ENCODE measurements around the gene DOCK4.

The DOCK4 gene

GRCh38 chr7:111887734-111888133, 318.5 kb downstream of the DOCK4 start:
- no peak overlapping the region for H3K4me3 Mint-ChIP-seq
- peaks cover 4% of the 10 kb centered on the region for H3K27me3 Mint-ChIP-seq

DNA sequence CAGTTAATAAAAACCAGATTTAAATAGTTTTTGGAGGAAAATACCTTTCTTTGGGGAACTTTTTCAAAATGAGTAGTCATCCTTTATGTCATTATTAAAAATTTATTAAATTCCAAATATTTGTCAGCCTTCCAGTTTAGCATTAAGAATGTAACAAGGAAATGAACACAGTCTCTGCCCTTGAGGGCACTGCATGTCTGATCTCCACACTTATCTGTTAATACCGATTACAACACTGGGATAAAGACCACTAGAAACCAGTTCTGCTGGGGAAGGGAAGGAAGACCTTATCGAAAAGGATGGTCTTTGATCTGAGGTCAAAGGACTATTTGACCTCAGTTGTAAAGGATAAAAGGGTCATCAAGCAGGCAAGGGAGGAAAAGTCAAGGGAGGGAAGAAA, 320.0 kb downstream of the DOCK4 start:
- no peaks in the 10 kb centered on the region for H3K36me3 Mint-ChIP-seq (ENCODE audit: low read depth)

More at GRCh38 chr7:111887734-111888133, 318.5 kb downstream of the DOCK4 start:
- Mint-ChIP-seq H3K27ac (no peak overlapping the region), H3K9me3 (no peaks in the 10 kb centered on the region), H3K4me1 (ENCODE audit: low read depth) (no peaks in the 10 kb centered on the region), H3K36me3 (ENCODE audit: low read depth) (no peaks in the 10 kb centered on the region)
- no peak for DNase-seq

GRCh38 chr7:111883241-111883640, 323.0 kb downstream of the DOCK4 start:
- no peak overlapping the region for H3K27ac Mint-ChIP-seq
- H3K9me3 Mint-ChIP-seq, result peaks cover 3% of the 10 kb centered on the region
- peaks cover 7% of the 10 kb centered on the region for H3K27me3 Mint-ChIP-seq
- no peak for DNase-seq
- H3K4me1 Mint-ChIP-seq (ENCODE audit: low read depth), result no peaks in the 10 kb centered on the region
- H3K4me3 Mint-ChIP-seq, result no peak overlapping the region
- no peaks in the 10 kb centered on the region for H3K36me3 Mint-ChIP-seq (ENCODE audit: low read depth)

More for the DNA sequence above, 320.0 kb downstream of the DOCK4 start:
- DNase-seq, result no peak
- Mint-ChIP-seq H3K4me1 (ENCODE audit: low read depth) (no peaks in the 10 kb centered on the region), H3K27ac (no peak overlapping the region), H3K9me3 (peaks cover 3% of the 10 kb centered on the region), H3K27me3 (peaks cover 7% of the 10 kb centered on the region), H3K4me3 (no peak overlapping the region)

GRCh38 chr7:111878785-111879184, 327.4 kb downstream of the DOCK4 start:
- DNase-seq, result no peak
- Mint-ChIP-seq H3K27me3 (peaks cover 11% of the 10 kb centered on the region), H3K4me1 (ENCODE audit: low read depth) (no peaks in the 10 kb centered on the region), H3K36me3 (ENCODE audit: low read depth) (no peaks in the 10 kb centered on the region), H3K9me3 (peaks cover 3% of the 10 kb centered on the region), H3K4me3 (no peak overlapping the region), H3K27ac (no peak overlapping the region)

DNA sequence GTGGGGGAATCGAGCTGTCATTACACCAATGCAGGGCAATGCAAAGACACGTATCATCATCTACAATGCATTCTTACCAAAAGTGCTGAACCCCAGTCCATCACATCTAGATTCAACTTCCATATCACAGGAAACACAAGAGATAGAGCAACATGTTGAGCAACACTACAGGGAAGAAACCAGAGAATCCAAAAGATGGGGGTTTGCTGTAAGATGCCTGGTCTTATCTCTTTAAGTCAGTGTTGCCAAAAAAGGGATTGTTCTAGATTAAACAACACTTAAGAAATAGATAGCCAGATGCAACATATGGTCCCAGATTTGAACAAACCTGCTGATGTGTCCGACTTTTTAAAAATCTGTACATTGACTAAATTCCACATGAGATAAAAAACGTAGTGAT, 328.3 kb downstream of the DOCK4 start:
- H3K27ac Mint-ChIP-seq, result no peak overlapping the region
- H3K9me3 Mint-ChIP-seq, result peaks cover 3% of the 10 kb centered on the region
- no peak for DNase-seq
- no peak overlapping the region for H3K4me3 Mint-ChIP-seq
- no peaks in the 10 kb centered on the region for H3K4me1 Mint-ChIP-seq (ENCODE audit: low read depth)
- no peaks in the 10 kb centered on the region for H3K36me3 Mint-ChIP-seq (ENCODE audit: low read depth)
- H3K27me3 Mint-ChIP-seq, result peaks cover 6% of the 10 kb centered on the region

GRCh38 chr7:111873963-111874690, 332.1 kb downstream of the DOCK4 start:
- Mint-ChIP-seq H3K4me1 (ENCODE audit: low read depth) (no peaks in the 10 kb centered on the region), H3K9me3 (no peaks in the 10 kb centered on the region), H3K4me3 (no peak overlapping the region), H3K27me3 (peaks cover 4% of the 10 kb centered on the region), H3K36me3 (ENCODE audit: low read depth) (no peaks in the 10 kb centered on the region), H3K27ac (no peak overlapping the region)
- DNase-seq, result no peak

DNA sequence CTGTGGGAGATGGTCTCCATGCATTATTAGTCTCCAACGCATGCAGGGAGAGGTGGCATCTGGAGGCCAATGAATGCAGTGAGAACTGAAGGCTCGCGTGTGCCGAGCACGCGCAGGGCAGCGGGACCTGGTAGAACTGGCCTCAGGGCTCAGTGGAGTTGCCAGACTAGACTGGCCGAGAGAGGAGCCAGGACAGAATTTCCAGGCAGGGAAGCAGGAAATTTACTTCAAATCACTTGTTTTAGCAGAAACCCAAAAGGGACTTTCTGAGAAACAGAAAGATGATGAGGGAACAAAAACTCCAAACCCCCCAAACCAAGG, 332.9 kb downstream of the DOCK4 start:
- no peak overlapping the region for H3K27ac Mint-ChIP-seq
- H3K4me3 Mint-ChIP-seq, result no peak overlapping the region
- no peak for DNase-seq
- H3K9me3 Mint-ChIP-seq, result no peaks in the 10 kb centered on the region
- H3K4me1 Mint-ChIP-seq (ENCODE audit: low read depth), result no peaks in the 10 kb centered on the region
- no peaks in the 10 kb centered on the region for H3K36me3 Mint-ChIP-seq (ENCODE audit: low read depth)
- peaks cover 4% of the 10 kb centered on the region for H3K27me3 Mint-ChIP-seq

GRCh38 chr7:111872450-111873325, 333.5 kb downstream of the DOCK4 start:
- no peak for DNase-seq
- Mint-ChIP-seq H3K27ac (no peak overlapping the region), H3K4me1 (ENCODE audit: low read depth) (no peaks in the 10 kb centered on the region), H3K36me3 (ENCODE audit: low read depth) (no peaks in the 10 kb centered on the region), H3K27me3 (peaks cover 2% of the 10 kb centered on the region), H3K4me3 (no peak overlapping the region), H3K9me3 (no peaks in the 10 kb centered on the region)

DNA sequence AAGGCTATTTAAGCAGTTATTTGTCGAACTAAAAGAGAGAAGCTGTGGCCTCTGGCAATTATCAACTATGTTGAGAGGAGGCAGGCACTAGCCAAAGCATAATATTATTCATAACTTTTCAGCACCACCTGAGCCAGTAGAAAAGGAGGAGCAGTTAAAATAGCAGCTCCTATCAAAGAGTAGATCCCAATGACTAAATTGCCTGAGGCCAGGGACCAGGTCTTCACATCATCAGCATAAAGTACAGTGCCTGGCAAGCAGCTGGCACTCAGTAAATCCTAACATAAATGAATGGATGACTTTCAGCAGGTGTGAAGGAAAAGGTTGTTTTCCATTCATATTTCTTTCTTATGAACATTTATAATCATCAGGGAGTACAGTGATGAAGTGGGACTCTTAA, 334.9 kb downstream of the DOCK4 start:
- Mint-ChIP-seq H3K27me3 (no peaks in the 10 kb centered on the region), H3K27ac (no peak overlapping the region), H3K4me3 (no peak overlapping the region), H3K36me3 (ENCODE audit: low read depth) (no peaks in the 10 kb centered on the region), H3K4me1 (ENCODE audit: low read depth) (no peaks in the 10 kb centered on the region), H3K9me3 (no peaks in the 10 kb centered on the region)
- no peak for DNase-seq

GRCh38 chr7:111869280-111869679, 336.9 kb downstream of the DOCK4 start:
- Mint-ChIP-seq H3K4me3 (no peak overlapping the region), H3K36me3 (ENCODE audit: low read depth) (no peaks in the 10 kb centered on the region), H3K27me3 (no peaks in the 10 kb centered on the region), H3K4me1 (ENCODE audit: low read depth) (no peaks in the 10 kb centered on the region), H3K27ac (no peak overlapping the region), H3K9me3 (no peaks in the 10 kb centered on the region)
- no peak for DNase-seq

GRCh38 chr7:111867348-111867931, 338.8 kb downstream of the DOCK4 start:
- no peak overlapping the region for H3K4me3 Mint-ChIP-seq
- no peak overlapping the region for H3K27ac Mint-ChIP-seq
- H3K9me3 Mint-ChIP-seq, result no peaks in the 10 kb centered on the region
- no peaks in the 10 kb centered on the region for H3K36me3 Mint-ChIP-seq (ENCODE audit: low read depth)
- no peaks in the 10 kb centered on the region for H3K4me1 Mint-ChIP-seq (ENCODE audit: low read depth)
- H3K27me3 Mint-ChIP-seq, result no peaks in the 10 kb centered on the region
- DNase-seq, result no peak

DNA sequence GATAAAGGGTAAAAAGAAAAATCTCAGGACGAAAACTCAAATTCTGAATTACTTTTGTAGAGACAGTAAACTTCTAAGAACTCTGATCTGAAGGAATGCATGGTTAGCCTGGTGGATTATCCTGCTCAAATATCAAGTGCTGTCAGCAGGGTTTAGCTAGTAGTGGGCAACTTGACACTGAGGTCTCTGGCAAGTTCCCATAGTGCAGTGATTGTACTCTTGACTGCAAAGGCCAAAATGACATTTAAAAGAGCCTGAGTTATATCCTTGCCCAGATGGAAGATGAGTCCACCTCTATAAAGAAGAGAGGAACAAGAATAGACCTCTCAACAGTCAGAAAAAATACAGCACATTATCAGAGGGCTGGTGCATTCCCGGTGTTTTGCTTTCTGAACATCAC, 339.4 kb downstream of the DOCK4 start:
- no peaks in the 10 kb centered on the region for H3K27me3 Mint-ChIP-seq
- H3K4me3 Mint-ChIP-seq, result no peak overlapping the region
- DNase-seq, result no peak
- no peak overlapping the region for H3K27ac Mint-ChIP-seq
- no peaks in the 10 kb centered on the region for H3K4me1 Mint-ChIP-seq (ENCODE audit: low read depth)
- no peaks in the 10 kb centered on the region for H3K9me3 Mint-ChIP-seq
- H3K36me3 Mint-ChIP-seq (ENCODE audit: low read depth), result no peaks in the 10 kb centered on the region

DNA sequence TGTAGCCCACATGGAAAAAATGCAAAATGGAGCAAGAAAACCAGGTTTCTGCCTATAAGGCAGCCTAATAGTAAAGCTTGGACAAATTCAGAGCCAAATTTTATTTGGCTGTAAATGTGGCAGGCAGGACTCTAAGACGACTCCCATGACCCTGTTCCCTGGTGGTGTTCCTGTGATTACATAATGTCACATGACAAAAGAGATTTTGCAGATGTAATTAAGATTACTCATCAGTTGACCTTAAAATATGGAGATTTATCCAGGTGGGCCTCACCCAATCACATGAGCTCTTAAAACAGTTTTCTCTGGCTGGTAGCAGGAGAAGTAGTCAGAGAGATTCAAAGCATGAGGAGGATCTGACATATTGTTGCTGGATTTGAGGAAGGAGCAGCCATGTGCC, 340.8 kb downstream of the DOCK4 start:
- DNase-seq, result no peak
- H3K27ac Mint-ChIP-seq, result no peak overlapping the region
- H3K9me3 Mint-ChIP-seq, result no peaks in the 10 kb centered on the region
- H3K4me1 Mint-ChIP-seq (ENCODE audit: low read depth), result peaks cover under 1% of the 10 kb centered on the region
- no peak overlapping the region for H3K4me3 Mint-ChIP-seq
- peaks cover 2% of the 10 kb centered on the region for H3K27me3 Mint-ChIP-seq
- H3K36me3 Mint-ChIP-seq (ENCODE audit: low read depth), result no peaks in the 10 kb centered on the region

DNA sequence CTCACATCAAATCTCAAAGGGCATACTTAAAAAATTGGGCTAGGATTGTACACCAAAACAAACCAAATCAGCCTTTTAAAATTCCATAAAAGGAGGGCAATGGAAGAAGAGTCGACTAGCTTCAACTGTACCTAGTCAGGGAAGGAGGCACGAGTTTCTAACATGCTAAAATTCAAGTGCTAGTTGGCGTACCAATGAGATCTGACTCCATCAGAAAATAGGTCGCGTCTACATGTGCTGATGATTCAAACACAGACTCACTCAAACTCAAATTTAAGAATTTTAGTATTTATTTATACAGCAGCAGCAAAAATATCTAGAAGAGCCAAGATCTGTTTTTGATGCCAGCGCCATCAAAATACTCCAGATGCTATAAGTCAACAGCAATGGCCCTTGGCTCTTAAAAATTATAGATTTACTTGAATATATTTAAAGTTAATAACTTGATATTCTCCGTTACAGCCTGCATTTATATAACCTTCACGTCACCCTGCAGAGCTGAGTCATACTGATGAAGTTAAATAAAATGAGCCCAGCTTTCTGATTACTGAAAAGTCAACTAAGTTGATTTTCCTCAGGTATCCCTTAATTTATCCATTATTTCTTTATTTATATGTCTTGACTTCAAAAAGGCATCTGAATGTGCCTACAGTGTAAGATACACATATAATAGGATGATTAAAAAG, 341.8 kb downstream of the DOCK4 start:
- Mint-ChIP-seq H3K27me3 (peaks cover 5% of the 10 kb centered on the region), H3K27ac (no peak overlapping the region), H3K4me1 (ENCODE audit: low read depth) (peaks cover 2% of the 10 kb centered on the region), H3K9me3 (no peaks in the 10 kb centered on the region), H3K36me3 (ENCODE audit: low read depth) (no peaks in the 10 kb centered on the region), H3K4me3 (no peak overlapping the region)
- no peak for DNase-seq
